GM18858 (cell line): ENCODE measurements around the gene DCK.
A peak's percentile ranks its signal among the peaks of the same experiment; 100 is the strongest.
"Not testable (repeated sequence)": the region's sequence is repeated elsewhere in the genome, so short reads cannot be mapped to it uniquely, and the experiment has no call there.

Experiments used
- ATAC-seq: cut with Tn5 transposase; IDR thresholded peaks from one replicate; pipeline ENCODE4 v1.9.1; 2021; ENCODE audit not compliant: unreplicated experiment

DCK gene

GRCh38 chr4:70999639-71000038, 6.2 kb downstream of the DCK start:
- not testable (repeated sequence) for ATAC-seq

GRCh38 chr4:71001363-71001762, 7.9 kb downstream of the DCK start:
- ATAC-seq = not testable (repeated sequence)

- ATAC-seq = no peak
Measured at GRCh38 chr4:71004281-71004851, 10.9 kb downstream of the DCK start.

- ATAC-seq = not testable (repeated sequence)
Measured at GRCh38 chr4:71005025-71005424, 11.6 kb downstream of the DCK start.

GRCh38 chr4:71006203-71006907, 12.9 kb downstream of the DCK start:
- peak; percentile 82 for ATAC-seq

GRCh38 chr4:71008196-71008595, 14.7 kb downstream of the DCK start:
- ATAC-seq = no peak

GRCh38 chr4:71009086-71009485, 15.6 kb downstream of the DCK start:
- no peak for ATAC-seq

GRCh38 chr4:71009890-71010588, 16.6 kb downstream of the DCK start:
- ATAC-seq = peak; percentile 38

GRCh38 chr4:71011451-71011850, 18.0 kb downstream of the DCK start:
- no peak for ATAC-seq

GRCh38 chr4:71017391-71017790, 23.9 kb downstream of the DCK start:
- not testable (repeated sequence) for ATAC-seq

GRCh38 chr4:71020611-71021010, 27.2 kb downstream of the DCK start:
- no peak for ATAC-seq

GRCh38 chr4:71025654-71026053, 32.2 kb downstream of the DCK start:
- peak; percentile 12 for ATAC-seq

- ATAC-seq = peak; percentile 66
Measured at GRCh38 chr4:71026086-71026485, 32.6 kb downstream of the DCK start.

GRCh38 chr4:71027611-71028010, 34.2 kb downstream of the DCK start:
- no peak for ATAC-seq

GRCh38 chr4:71029504-71029903, 36.1 kb downstream of the DCK start:
- no peak for ATAC-seq

GRCh38 chr4:71032106-71032505, 38.7 kb downstream of the DCK start:
- ATAC-seq = not testable (repeated sequence)

GRCh38 chr4:71045256-71045655, 51.8 kb downstream of the DCK start:
- ATAC-seq = no peak

GRCh38 chr4:71049395-71049794, 55.9 kb downstream of the DCK start:
- ATAC-seq = no peak

- ATAC-seq = no peak
Measured at GRCh38 chr4:71050809-71051208, 57.4 kb downstream of the DCK start.

GRCh38 chr4:71052034-71052433, 58.6 kb downstream of the DCK start:
- ATAC-seq = no peak

- no peak for ATAC-seq
Measured at GRCh38 chr4:71052716-71053115, 59.3 kb downstream of the DCK start.

GRCh38 chr4:71053613-71054012, 60.2 kb downstream of the DCK start:
- ATAC-seq = not testable (repeated sequence)
